Hematopoietic multipotent progenitor cell treated with erythropoietin and hydrocortisone succinate and interleukin-3 and kit ligand, for 8 days (in vitro differentiated cells): ENCODE measurements around the gene CHRNB2.

Source experiments
- DNase-seq: peaks from one replicate; pipeline ENCODE4 v3.0.0-alpha.2; 2015

The CHRNB2 gene

GRCh38 chr1:154582885-154583284 lies 15.3 kb downstream of the CHRNB2 start:
- no peak for DNase-seq

GRCh38 chr1:154583773-154584172 lies 16.2 kb downstream of the CHRNB2 start:
- no peak for DNase-seq

GRCh38 chr1:154584267-154584994 lies 16.9 kb downstream of the CHRNB2 start:
- no peak for DNase-seq

DNA sequence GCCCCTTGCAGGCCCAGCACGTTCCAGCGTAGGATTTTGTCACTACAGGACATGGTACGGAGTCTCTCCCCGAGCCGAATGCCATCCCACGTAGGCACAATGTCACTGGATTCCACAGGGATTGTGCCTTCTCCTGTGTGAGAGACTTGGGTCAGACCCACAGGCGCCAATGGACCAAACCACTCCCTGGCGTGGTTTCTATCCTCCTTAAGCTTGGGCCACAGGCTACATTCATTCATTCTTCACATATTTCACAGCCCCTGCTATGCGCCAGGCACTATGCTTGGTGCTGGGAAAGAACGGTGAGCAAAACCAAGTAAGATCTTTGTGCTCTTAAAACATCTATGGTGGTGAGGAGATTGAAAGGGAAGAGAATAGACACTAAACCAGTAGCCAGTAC lies 18.7 kb downstream of the CHRNB2 start:
- DNase-seq: no peak

- no peak for DNase-seq
These were observed 19.1 kb downstream of the CHRNB2 start for GRCh38 chr1:154586641-154587040.

DNA sequence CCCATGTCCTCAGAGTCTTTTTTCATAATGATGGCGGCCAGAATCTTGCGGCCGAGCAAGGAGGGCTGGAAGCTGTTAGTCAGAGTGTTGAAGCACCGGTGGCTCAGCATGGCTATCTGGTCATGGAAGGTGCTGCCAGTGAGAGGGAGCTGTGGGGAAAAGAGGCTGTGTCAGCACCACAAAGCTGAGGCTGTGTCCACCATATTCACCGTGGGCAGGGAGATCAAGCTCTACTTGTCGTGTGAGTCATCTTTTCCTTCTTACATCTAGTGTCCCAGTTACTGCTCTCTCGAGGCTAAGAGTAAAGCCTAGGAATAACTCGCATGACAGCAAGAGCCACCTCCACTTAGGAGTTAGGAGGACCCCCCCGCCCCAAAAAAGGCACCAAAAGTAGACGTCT lies 22.2 kb downstream of the CHRNB2 start:
- DNase-seq: no peak

- no peak for DNase-seq
These were observed 23.2 kb downstream of the CHRNB2 start for GRCh38 chr1:154590756-154591155.

DNA sequence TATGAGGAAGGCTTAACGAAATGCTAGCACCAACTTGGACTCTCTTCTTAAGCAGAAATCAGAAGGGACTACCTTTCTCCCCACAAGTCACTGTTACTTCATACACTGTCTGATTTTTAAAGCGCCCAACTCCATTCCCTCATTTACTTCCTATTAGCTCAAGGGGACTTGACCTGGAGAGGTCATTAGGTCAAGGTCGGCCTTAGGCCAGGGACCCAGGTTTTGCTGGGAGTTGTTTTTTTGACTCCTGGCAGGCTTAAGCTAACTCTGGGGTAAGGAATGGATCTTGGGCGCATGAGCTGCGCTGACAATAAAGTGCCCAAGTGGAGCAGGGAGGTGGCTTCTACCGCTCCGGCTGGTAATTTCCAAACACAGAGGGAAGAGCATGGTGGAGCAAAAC lies 23.6 kb downstream of the CHRNB2 start:
- no peak for DNase-seq

- peak; percentile 49 for DNase-seq
These were observed 25.8 kb downstream of the CHRNB2 start for GRCh38 chr1:154593390-154593789.

DNA sequence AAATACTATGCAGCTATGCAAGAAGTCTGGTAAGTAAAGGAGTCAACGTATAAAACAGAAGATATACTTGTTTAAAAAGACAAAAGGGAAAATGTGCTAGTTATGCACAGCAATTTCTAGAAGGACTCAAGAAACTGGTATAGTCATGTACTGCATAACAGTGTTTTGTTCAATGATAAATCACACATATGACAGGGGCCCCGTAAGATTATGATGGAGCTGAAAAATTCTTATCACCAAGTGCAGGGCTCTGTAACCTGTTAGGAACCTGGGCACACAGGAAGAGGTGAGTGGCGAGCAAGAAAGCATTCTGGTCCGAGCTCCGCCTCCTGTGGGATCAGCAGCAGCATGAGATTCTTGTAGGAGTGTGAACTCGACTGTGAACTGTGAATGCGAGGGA lies 27.2 kb downstream of the CHRNB2 start:
- no peak for DNase-seq

DNA sequence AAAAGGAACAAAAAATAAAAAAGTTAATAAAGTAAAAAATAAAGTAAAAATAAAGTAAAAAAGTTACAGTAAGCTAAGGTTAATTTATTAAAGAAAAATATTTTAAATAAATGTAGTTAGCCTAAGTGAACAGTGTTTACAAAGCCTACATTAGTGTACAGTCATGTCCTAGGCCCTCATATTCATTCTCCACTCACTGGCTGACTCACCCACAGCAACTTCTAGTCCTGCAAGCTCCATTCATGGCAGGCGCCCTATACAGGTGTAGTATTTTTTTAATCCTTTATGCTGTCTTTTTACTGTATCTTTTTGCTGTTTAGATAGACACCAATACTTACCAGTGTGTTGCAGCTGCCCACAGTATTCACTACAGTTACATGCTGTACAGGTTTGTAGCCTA lies 28.0 kb downstream of the CHRNB2 start:
- DNase-seq: no peak

- no peak for DNase-seq
These were observed 31.5 kb downstream of the CHRNB2 start for GRCh38 chr1:154598871-154599635.

- DNase-seq: no peak
These were observed 32.1 kb downstream of the CHRNB2 start for GRCh38 chr1:154599658-154600057.

- no peak for DNase-seq
These were observed 35.7 kb downstream of the CHRNB2 start for GRCh38 chr1:154603317-154603716.

- no peak for DNase-seq
These were observed 38.0 kb downstream of the CHRNB2 start for GRCh38 chr1:154605534-154605933.

DNA sequence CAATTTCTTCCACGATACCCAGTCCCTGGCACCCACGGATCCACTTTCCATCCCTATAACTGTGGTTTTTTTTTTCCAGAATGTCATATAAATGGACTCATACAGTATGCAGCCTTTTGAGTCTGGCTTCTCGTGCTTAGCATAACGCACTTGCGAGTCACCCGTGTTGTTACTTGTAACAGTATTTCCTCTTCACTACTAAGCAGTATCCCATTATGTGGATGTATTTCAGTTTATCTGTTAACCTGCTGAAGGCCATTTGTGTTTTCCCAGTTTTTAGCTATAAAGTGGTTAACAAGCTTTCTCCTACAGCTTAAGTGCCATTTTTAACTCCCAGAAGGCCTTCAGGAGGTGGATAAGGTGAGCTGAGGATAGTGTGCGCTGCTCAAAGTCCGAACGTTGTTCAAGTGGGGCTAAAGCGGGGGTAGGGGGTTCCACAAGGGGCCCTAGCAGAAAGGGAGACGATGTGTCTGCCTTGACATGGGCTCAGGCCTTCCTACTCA lies 39.6 kb downstream of the CHRNB2 start:
- peak; percentile 35 for DNase-seq

DNA sequence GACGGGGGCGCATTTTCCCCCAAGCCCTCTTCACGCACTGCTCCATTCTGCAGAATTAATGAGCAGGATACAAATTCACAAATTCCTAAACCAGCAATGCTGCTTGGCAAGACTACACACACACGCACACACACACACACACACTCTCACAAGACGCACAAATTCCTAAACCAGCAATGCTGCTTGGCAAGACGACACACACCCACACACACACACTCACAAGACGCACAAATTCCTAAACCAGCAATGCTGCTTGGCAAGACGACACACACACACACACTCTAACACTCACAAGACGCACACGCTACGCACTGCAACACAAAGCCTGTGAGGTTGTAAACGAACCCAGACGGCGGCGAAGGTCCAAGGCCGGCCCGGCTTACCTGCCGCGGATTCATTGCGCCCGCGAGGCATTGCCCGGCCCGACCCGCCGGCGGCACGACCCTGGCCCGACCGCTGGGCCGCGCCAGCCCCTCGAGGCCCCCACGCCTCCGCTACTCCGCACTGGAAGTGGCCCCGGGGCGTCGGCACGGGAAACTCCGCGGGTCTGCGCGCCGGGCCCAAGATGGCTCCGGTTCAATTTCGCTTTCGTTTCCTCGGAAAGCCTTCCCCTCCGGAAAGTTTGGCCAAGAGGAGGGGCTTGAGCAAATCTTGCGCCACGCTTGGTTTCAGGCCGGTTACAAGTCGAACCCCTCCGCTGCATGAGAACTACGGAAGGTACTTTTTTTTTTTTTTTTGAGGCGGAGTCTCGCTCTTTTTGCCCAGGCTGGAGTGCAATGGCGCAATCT lies 40.2 kb downstream of the CHRNB2 start, which contains the start of gene ADAR:
ADAR (minus strand) TSS at position 578 of the 788 bp plus-strand sequence; CDS start at position 398, 180 bp downstream.
- DNase-seq: peak; percentile 90

DNA sequence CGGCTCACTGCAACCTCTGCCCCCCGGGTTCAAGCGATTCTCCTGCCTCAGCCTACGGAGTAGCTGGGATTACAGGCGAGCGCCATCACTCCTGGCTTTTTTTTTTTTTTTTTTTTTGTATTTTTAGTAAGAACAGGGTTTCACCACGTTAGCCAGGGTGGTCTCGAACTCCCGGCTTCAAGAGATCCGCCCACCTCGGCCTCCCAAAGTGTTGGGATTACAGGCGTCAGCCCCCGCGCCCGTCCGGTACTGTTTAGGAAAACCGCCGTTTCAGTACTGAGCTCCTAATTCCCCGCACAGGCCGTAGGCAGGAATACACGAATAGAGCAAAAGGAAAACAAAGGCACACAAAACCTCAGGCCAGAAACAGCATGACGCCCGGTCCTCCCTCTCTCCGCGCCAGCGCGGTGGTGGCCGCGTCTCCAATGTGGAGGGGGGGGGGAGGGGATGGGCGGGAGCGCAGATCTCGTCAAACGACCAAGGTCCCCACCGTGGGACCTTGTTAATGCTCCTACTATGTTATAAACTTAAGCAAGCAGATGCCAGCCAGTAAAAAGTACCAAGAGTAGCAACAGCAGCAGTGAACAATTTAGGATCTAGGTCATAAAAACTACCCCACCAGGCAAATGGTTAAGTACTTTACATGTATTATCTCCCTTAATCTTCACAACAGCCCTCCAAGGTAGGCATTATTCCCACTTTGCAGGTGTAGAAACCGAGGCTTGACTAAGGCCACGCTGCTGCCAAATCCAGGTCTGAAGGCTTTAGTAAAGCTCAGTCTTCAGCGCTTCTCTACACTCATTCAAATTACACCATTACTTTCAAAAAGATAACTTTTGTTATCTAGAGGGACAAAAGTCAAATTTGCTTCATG lies 41.1 kb downstream of the CHRNB2 start:
- DNase-seq: peak; percentile 32

DNA sequence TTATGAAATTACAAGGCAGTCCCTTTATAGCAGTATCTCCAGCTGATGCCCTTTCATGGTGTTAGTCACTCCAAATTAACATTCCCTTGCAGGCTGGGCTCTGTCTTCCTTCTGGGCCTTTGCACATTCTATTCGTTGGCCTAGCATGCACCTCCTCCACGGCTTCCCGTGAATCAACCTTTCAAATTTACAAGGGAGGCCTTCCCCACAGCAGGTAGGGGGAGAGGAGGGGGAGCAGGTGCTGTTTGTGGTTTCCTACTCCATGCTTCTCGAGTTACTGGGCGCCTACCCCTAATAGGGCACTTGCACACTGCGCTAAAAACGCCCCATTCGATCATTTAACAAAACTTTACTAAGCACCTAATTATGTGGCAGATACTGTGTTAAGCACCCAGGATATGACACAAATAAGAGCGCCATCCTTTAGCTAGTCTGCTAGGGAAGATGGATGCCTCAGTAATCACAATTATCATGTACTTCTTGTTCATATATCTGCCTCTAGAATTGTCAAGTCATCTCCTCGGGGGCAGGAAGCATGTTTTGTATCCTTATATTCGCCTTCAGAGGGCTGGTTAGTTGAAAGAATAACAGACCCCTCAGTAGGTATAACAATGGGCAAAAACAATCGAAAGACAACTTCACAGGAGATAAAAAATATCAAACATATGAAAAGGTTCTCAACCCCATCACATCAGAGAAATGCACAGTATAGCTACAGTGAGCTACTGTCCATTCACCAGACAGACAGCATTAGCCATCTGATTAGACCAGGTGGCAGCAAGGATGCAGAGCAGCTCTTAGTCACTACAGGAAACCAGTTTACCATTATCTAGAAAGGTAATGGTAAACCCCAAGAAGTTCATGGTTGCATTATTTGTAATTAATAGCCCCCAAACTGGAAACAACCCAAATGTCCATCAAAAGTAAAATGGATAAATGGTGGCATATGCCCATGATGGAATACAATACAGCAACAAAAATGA lies 42.1 kb downstream of the CHRNB2 start:
- no peak for DNase-seq

- DNase-seq: no peak
These were observed 43.7 kb downstream of the CHRNB2 start for GRCh38 chr1:154611150-154611862.
